ENCODE measurements around the gene WDR44. TPM values are rescaled to one million over a fixed set of nuclear protein-coding genes. Genes with fewer than 3 reads are reported as not detected.
A peak's percentile ranks its signal among the peaks of the same experiment; 100 is the strongest.

WDR44 gene
- total and polyA plus RNA-seq, 2 experiments from 2014 or later, result 5.3 to 9.7 TPM

DNA sequence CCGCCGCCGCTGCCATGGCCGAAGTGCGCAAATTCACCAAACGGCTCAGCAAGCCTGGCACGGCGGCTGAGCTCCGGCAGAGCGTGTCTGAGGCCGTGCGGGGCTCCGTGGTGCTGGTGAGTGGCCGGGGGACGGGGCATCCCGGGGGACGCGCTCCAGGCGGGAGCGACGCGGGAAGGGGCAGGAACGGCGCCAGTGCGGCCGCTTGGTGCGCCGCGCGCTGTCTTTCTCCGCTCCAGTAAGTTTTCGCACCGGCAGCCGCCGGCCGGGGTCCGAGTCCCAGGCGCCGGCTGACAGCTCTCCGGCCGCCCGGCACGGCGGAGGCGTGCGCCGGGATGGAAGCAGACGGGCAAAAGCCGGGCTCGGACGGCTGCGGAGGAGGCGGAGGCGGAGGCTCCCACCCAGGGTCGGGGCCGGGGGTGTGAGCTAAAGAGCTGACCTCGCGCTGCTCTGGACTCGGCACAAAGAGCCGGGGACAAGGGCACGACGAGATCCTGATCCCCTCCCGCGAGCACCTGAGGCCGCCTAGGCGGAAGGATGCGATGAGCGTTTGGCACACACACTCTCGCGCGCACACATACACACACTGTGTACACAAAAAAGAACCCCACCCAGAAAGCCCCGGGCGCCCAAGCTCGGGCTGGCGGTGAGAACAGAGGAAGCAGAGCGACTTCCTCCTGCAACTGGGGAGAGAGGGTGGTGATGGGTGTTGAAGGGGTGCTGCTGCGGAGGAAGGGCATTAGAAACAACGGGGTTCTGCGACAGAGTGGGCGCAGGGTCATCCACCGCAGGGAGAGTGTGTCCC, 150.3 kb downstream of the WDR44 start:
- Histone ChIP-seq H3K4me3 (peak overlapping the region; percentile 58), H3K9me3 (ENCODE audit: low read depth) (no peaks in the 10 kb centered on the region), H2AFZ (peak overlapping the region; percentile 63), H3K4me1 (ENCODE audit: insufficient read depth) (peaks cover 4% of the 10 kb centered on the region), H3K9me2 (replicated peaks; ENCODE audit: insufficient read depth) (no peaks in the 10 kb centered on the region), H3K27ac (no peak overlapping the region), H3K36me3 (replicated peaks; ENCODE audit: insufficient read depth, low read depth) (no peaks in the 10 kb centered on the region), H3K4me2 (peak overlapping the region; percentile 88), H4K20me1 (ENCODE audit: insufficient read depth, poor library complexity, severe bottlenecking) (no peaks in the 10 kb centered on the region), H3K27me3 (no peaks in the 10 kb centered on the region), H3K79me2 (no peaks in the 10 kb centered on the region)
- 43% methylated on average over 34 of the region's 81 CpGs for WGBS (ENCODE audit: low lambda C conversion rate, missing lambda C conversion rate)
- DNase-seq (ENCODE audit: low spot score), result peak; percentile 38
- TF ChIP-seq EZH2phosphoT487 (IDR thresholded peaks at IDR 0.05; ENCODE audit: low read depth, severe bottlenecking, unreplicated experiment), result no peak

- H3K4me2 ChIP-seq, result peak overlapping the region; percentile 88
- H3K4me1 ChIP-seq (ENCODE audit: insufficient read depth), result peaks cover 4% of the 10 kb centered on the region
- H3K36me3 ChIP-seq (replicated peaks; ENCODE audit: insufficient read depth, low read depth), result no peaks in the 10 kb centered on the region
- peak overlapping the region; percentile 63 for H2AFZ ChIP-seq
- peak overlapping the region; percentile 58 for H3K4me3 ChIP-seq
- no peaks in the 10 kb centered on the region for H4K20me1 ChIP-seq (ENCODE audit: insufficient read depth, poor library complexity, severe bottlenecking)
- DNase-seq (ENCODE audit: low spot score), result no peak
- no peaks in the 10 kb centered on the region for H3K27me3 ChIP-seq
- H3K27ac ChIP-seq, result no peak overlapping the region
- no peaks in the 10 kb centered on the region for H3K79me2 ChIP-seq
- WGBS (ENCODE audit: low lambda C conversion rate, missing lambda C conversion rate), result 39% methylated on average over 13 of the region's 13 CpGs
- H3K9me3 ChIP-seq (ENCODE audit: low read depth), result no peaks in the 10 kb centered on the region
- no peaks in the 10 kb centered on the region for H3K9me2 ChIP-seq (replicated peaks; ENCODE audit: insufficient read depth)
- TF ChIP-seq EZH2 (IDR thresholded peaks at IDR 0.05; ENCODE audit: borderline replicate concordance), result no peak
- TF ChIP-seq EZH2phosphoT487 (IDR thresholded peaks at IDR 0.05; ENCODE audit: low read depth, severe bottlenecking, unreplicated experiment), result no peak
- TF ChIP-seq, protein P1, sequence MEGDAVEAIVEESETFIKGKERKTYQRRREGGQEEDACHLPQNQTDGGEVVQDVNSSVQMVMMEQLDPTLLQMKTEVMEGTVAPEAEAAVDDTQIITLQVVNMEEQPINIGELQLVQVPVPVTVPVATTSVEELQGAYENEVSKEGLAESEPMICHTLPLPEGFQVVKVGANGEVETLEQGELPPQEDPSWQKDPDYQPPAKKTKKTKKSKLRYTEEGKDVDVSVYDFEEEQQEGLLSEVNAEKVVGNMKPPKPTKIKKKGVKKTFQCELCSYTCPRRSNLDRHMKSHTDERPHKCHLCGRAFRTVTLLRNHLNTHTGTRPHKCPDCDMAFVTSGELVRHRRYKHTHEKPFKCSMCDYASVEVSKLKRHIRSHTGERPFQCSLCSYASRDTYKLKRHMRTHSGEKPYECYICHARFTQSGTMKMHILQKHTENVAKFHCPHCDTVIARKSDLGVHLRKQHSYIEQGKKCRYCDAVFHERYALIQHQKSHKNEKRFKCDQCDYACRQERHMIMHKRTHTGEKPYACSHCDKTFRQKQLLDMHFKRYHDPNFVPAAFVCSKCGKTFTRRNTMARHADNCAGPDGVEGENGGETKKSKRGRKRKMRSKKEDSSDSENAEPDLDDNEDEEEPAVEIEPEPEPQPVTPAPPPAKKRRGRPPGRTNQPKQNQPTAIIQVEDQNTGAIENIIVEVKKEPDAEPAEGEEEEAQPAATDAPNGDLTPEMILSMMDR (IDR thresholded peaks at IDR 0.05; ENCODE audit: poor library complexity), result no peak
Measured at GRCh38 chrX:118496763-118497079, 150.8 kb downstream of the WDR44 start.

- WGBS (ENCODE audit: low lambda C conversion rate, missing lambda C conversion rate), result 49% methylated on average over 7 of the region's 7 CpGs
- H3K4me3 ChIP-seq, result no peak overlapping the region
Measured at GRCh38 chrX:118497180-118497818, 151.4 kb downstream of the WDR44 start.

DNA sequence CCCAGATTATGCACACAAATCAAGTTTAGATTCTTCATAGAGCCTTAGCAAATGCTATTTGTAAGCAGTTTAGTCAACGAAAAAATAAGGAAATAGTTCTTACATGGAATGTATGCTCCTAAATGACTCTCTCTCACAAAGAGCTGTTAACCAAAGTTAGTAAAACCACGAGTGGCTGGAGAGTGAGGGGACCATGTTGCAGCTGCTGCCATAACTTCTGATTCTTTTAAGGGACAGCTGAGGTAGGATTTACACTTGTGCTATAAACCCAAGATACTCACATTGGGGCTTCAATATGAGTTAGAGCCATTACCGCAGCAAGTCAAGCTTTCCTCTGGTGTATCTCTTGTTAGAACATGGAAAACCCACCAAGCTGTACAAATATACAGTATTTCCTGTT, 152.4 kb downstream of the WDR44 start:
- no peak overlapping the region for H3K27ac ChIP-seq

More at GRCh38 chrX:118497180-118497818, 151.4 kb downstream of the WDR44 start:
- H2AFZ ChIP-seq, result no peak overlapping the region
- peaks cover 4% of the 10 kb centered on the region for H3K4me1 ChIP-seq (ENCODE audit: insufficient read depth)
- no peaks in the 10 kb centered on the region for H3K27me3 ChIP-seq
- no peaks in the 10 kb centered on the region for H3K9me2 ChIP-seq (replicated peaks; ENCODE audit: insufficient read depth)
- TF ChIP-seq EZH2 (IDR thresholded peaks at IDR 0.05; ENCODE audit: borderline replicate concordance), result no peak
- TF ChIP-seq, protein P1 (IDR thresholded peaks at IDR 0.05; ENCODE audit: poor library complexity), result no peak
- no peaks in the 10 kb centered on the region for H4K20me1 ChIP-seq (ENCODE audit: insufficient read depth, poor library complexity, severe bottlenecking)
- DNase-seq (ENCODE audit: low spot score), result no peak
- H3K36me3 ChIP-seq (replicated peaks; ENCODE audit: insufficient read depth, low read depth), result no peaks in the 10 kb centered on the region
- no peaks in the 10 kb centered on the region for H3K9me3 ChIP-seq (ENCODE audit: low read depth)
- H3K79me2 ChIP-seq, result no peaks in the 10 kb centered on the region
- H3K27ac ChIP-seq, result no peak overlapping the region
- H3K4me2 ChIP-seq, result peak overlapping the region; percentile 88

More for the DNA sequence above, 152.4 kb downstream of the WDR44 start:
- Histone ChIP-seq H3K36me3 (replicated peaks; ENCODE audit: insufficient read depth, low read depth) (no peaks in the 10 kb centered on the region), H3K4me1 (ENCODE audit: insufficient read depth) (peaks cover 4% of the 10 kb centered on the region), H3K27me3 (no peaks in the 10 kb centered on the region), H3K4me2 (peak overlapping the region; percentile 88), H3K9me3 (ENCODE audit: low read depth) (no peaks in the 10 kb centered on the region), H3K79me2 (no peaks in the 10 kb centered on the region), H2AFZ (no peak overlapping the region), H3K4me3 (no peak overlapping the region), H4K20me1 (ENCODE audit: insufficient read depth, poor library complexity, severe bottlenecking) (no peaks in the 10 kb centered on the region), H3K9me2 (replicated peaks; ENCODE audit: insufficient read depth) (no peaks in the 10 kb centered on the region)
- TF ChIP-seq, protein P1 (IDR thresholded peaks at IDR 0.05; ENCODE audit: poor library complexity), result no peak
- TF ChIP-seq EZH2phosphoT487 (IDR thresholded peaks at IDR 0.05; ENCODE audit: low read depth, severe bottlenecking, unreplicated experiment), result no peak
- TF ChIP-seq EZH2 (IDR thresholded peaks at IDR 0.05; ENCODE audit: borderline replicate concordance), result no peak
- no peak for DNase-seq (ENCODE audit: low spot score)
- WGBS (ENCODE audit: low lambda C conversion rate, missing lambda C conversion rate), result 61% methylated on average over 3 of the region's 3 CpGs
